Measurements from ENCODE around the gene SRPK3.
"Not testable (repeated sequence)": the region's sequence is repeated elsewhere in the genome, so short reads cannot be mapped to it uniquely, and the experiment has no call there.

SRPK3 gene, protein sequence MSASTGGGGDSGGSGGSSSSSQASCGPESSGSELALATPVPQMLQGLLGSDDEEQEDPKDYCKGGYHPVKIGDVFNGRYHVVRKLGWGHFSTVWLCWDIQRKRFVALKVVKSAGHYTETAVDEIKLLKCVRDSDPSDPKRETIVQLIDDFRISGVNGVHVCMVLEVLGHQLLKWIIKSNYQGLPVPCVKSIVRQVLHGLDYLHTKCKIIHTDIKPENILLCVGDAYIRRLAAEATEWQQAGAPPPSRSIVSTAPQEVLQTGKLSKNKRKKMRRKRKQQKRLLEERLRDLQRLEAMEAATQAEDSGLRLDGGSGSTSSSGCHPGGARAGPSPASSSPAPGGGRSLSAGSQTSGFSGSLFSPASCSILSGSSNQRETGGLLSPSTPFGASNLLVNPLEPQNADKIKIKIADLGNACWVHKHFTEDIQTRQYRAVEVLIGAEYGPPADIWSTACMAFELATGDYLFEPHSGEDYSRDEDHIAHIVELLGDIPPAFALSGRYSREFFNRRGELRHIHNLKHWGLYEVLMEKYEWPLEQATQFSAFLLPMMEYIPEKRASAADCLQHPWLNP

DNA sequence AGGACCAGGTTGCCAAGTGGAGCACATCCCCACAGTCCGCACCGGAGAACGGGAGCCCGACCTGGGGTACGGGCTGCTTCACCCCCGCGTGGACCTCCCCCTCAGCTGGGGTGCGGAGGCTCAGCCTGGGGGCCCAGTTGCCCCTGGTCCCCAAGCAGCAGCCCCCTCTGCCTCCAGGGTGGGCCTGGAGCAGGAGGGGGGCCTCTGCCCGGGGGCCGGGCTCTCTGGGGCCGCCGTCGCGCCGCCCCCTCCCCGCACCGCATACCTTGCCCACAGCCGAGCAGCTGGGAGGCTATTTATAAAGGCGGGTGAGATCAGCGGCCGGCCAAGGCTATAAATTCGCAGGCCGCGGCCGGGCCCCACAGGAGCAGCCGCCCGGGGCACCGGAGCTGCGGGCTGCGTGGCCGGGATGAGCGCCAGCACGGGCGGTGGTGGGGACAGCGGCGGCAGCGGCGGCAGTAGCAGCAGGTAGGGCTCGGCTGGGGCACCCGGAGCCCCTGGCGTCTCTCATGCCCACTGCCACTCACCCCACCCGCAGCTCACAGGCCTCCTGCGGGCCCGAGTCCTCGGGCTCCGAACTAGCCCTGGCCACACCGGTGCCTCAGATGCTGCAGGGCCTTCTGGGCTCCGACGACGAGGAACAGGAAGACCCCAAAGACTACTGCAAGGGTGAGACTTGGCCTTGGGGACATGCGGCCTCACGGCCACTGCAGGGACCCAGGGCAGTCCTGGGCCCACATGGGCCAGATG is at the start of gene SRPK3:
Gene SRPK3, plus strand, starts transcription at position 364 of the 750 bp plus-strand sequence. Its CDS starts 46 bp downstream, at position 410.
- no peak for DNase-seq (ENCODE audit: low read depth in 4 of 4, low spot score in 1 of 4)

DNA sequence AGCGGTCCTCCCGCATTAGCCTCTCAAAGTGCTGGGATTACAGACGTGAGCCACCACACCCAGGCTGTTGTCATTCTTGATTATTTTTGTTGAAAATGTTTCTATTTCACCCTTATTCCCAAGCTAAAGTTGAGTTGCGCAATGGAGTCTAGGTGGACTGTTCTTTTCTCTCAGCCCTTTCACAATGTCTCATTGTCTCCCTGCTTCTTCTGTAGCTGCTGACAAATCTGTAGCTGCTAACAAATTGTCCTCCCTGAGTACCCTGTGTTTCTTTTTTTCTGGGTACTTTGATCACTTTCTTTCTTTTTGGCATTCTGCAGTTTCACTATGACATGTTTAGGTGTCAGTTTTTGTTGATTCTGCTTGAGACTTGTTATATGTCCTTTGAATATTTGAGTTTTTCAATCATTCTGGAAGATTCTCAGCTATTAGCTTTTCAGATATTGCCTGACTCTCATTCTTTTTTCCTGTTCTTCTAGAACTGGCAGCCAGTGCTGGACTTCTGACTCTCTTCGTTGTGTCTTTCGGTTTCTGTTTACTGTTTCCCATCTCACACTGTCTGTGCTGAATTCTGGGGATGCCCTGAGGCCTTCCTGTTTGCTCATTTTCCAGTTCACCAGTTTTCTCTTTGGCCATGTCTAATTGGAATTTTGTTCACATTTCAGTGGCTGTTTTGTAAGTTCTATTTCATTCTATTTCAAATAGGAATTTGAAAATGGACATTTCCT is 49.6 kb upstream of the SRPK3 start:
- DNase-seq (ENCODE audit: low read depth in 4 of 4, low spot score in 1 of 4) = no peak

DNA sequence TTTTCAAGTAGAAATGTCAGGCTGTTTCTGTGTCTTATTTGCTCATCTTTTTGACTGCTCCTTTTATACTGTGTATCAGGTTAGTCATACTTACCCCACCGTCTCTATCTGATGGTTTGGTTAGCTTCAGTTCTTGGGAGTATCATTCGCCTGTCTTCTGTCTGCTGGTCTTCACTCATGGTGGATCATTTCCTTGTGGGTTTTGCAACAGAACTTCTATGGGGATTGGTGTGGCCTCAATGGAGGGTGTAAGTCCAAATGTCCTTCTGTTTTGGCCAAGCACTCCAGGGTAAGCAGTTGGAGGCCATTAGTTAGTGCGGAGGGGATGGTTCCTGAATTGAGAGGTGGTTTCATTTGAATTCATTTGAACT is 49.0 kb upstream of the SRPK3 start:
- no peak for DNase-seq (ENCODE audit: low read depth in 4 of 4, low spot score in 1 of 4)

DNA sequence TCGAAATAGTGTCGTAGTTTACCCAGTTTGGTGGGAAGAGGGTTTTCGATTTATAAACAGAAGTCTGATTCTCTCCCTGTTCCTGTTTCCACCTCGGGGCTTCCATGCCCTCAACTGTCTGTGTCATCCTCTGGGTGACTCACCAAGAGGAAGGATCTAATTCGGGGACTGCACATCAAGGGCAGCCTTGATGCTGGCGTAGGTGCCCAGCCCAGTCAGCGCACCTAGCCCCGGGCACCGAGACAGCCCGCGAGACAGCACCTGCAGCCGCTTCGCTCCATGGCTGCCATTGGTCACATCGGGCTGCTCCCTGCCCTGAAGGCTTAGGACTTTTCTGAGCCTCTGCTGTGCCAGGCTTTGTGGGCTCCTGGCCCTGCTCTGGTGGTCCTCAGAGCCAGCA is 48.4 kb upstream of the SRPK3 start:
- no peak for DNase-seq (ENCODE audit: low read depth in 4 of 4, low spot score in 1 of 4)

DNA sequence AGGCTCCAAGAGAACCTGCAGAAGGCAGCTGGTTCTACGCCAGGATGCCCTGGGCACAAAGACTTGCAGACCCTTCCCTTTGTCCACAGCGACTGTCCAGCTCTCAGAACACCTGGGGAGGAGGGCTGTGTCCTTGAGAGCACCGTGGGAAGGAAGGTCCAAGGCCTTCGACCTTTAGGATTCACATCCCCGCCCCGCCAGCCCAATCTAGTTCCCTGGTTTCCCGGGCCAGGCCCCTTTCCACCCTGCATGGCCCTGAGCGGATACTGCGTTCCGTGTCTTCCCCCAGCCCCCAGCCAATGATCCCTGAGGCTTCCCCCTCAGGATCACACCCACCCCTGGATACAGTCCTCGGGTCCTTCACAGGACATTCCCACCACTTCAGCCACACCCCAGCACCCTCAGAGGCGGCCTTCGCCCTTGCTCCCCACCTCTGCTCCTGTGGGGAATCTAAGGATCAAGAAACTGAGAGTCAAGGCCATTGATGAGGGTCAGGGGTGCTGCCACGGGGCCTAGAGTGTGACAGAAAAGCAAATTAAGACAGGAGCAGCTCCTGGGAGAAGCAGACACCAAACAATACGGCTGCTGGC is 47.1 kb upstream of the SRPK3 start:
- no peak for DNase-seq (ENCODE audit: low read depth in 4 of 4, low spot score in 1 of 4)

DNA sequence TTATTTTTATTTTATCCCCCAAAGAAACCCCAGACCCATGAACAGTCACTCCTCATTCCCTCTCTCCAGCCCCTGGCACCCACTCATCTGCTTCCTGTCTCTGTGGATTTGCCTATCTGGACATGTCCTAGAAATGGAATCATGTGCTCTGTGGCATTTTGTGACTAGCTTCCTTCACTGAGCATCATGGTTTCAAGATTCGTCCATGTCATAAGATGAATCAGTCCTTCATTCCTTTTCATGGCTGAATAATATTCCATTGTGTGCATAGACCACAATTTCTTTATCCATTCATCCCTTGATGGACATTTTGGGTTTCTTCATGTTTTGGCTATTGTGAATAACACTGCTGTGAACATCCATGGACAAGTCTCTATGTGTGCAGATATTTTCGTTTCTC is 46.0 kb upstream of the SRPK3 start:
- no peak for DNase-seq (ENCODE audit: low read depth in 4 of 4, low spot score in 1 of 4)

DNA sequence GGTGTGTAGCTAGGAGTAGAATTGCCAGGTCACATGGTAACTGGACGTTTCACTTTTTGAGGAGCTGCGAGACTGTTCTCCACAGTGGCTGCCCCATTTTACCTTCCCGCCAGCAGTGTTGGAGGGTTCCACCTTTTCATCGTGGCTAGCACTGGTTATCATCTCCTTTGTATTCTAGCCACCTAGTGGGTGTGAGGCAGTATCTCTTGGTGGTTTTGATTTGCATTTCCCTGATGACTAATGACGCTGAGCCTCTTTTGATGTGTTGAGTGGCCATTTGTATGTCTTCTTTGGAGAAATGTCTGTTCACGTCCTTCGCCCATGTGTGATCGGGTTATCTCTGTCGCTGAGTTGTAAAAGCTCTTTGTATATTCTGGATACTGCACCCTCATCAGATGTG is 45.6 kb upstream of the SRPK3 start:
- DNase-seq (ENCODE audit: low read depth in 4 of 4, low spot score in 1 of 4) = no peak

DNA sequence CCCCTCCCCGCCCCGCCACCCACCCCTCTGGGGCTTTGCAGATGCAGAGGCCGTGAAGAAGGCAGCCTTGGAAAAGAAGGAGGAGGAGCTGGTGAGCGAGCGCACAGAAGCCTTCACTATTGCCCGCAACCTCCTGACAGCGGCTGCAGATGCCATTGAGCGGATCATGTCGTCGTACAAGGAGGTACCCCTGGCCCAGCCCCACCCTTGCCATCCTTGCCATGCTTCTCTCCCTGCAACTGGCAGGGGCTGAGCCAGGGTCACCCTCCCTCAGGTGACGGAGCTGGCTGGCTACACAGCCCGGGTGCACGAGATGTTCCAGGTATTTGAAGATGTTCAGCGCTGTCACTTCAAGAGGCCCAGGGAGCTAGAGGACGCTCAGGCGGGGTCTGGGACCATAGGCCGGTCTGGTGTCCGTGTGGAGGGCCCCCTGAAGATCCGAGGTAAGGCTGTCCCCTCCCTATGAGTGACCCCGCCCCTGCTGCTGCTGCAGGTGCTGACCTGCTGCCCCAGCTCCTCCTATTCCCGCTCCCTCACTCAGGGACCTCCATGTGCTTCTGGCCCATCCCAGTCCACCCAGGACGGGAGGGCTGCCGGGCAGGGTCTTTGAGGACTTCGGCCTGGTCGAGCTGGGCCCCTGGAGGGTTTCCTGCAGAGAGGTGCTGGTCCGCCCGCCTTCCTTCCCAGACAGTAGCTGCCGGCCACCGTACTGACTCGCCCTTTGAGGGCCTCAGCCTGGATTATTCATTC is 44.6 kb upstream of the SRPK3 start:
- no peak for DNase-seq (ENCODE audit: low read depth in 4 of 4, low spot score in 1 of 4)

DNA sequence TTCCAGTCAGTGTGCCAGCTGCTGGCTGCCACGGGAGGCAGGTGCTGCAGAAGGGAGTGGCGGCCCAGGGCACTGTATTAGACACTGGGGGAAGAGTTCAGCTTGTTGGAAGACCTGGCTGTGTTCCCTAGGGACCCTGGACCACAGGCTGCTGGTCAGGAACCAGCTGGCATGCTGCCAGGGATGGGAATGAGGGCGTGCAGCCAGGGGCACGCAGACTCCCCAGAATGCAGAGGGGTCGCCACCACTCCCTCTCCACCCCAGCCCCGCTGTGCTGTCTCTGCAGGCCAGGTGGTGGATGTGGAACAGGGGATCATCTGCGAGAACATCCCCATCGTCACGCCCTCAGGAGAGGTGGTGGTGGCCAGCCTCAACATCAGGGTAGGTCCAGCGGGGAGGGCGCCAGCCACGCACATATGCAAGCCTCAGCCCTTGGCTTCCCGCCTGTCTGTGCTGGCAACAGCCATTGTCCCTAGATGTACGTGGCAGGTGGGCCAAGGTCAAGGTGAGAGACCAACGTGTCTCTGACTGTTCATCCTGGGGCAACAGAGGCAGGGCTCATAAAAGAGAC is 43.9 kb upstream of the SRPK3 start:
- no peak for DNase-seq (ENCODE audit: low read depth in 4 of 4, low spot score in 1 of 4)

DNA sequence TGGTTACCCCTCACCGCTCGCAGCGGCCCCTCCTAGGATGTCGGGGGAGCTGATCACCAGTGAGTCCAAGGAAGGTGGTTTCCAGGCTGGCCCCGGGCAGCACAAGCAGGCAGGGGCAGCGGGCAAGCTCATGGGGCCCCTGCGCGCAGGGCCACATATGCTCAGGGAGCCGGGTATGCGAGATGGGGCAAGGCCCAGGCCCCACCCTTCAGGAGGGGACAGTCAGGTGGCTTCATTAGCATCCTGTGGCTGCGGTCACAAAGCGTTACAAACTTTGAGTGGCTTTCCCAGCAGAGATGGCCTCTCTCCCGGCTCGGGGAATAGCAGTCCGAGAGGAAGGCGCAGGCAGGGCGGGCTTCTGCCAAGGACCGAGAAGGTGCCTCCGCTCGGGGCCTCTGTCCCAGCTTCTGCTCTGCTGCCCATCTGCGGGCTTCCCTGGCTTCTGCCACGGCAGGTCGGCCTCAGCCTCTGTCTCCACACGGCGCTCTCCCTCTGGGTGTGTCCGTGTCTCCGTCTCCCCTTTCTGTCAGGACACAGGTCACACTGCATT is 42.7 kb upstream of the SRPK3 start:
- DNase-seq (ENCODE audit: low read depth in 4 of 4, low spot score in 1 of 4) = no peak

DNA sequence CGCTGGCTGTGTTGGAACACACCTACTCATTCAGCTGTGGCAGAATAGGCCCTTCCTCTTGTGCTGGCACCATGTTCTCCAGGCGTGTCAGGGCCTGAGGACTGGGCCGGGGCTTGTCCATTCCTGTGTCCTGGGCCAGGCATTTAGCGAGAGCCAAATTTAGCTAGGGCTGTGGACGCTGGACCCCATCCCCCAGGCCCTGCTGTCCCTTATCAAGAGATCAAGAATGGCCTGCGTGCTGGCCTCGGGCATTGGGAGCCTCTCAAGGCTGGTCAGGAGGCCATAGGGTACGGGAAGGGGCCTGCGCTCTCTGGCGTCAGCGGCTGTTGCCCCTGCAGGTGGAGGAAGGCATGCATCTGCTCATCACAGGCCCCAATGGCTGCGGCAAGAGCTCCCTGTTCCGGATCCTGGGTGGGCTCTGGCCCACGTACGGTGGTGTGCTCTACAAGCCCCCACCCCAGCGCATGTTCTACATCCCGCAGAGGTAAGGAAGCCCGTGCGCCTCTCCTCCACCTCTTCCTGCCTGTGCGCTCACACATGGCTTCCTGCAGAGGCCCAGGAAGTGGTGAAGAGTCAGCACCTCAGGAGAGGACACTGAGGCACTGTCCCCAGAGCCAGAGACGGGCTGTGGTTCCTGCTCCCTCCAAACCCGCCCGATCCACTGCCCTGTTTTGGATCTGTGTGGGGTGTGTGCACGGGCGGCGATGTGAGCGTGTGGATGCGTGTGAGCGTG is 40.9 kb upstream of the SRPK3 start:
- no peak for DNase-seq (ENCODE audit: low read depth in 4 of 4, low spot score in 1 of 4)

DNA sequence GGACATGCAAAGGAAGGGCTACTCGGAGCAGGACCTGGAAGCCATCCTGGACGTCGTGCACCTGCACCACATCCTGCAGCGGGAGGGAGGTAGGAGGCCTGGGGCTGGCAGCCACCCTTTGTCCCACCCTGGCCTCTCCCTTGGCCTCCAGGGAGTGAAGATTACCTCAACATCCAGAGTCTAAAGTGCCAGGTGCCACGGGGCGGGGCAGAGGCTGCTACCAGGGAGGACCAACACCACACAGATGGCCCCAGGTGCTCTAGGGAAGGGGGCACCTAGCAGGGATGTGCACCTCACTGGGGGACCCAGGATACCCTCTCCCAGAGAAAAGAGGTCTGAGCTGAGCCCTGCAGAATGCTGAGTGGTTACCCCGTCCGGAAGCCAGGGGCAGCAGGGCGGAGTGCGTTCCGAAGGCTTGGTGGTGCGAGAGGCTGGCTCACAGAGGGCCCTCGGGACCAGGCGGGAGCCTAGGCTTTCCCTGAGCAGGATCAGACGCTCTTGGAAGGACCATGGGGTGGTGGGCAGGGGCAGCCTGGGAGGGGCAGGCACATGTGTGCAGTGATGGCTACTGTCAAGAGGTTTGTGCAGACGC is 40.1 kb upstream of the SRPK3 start:
- DNase-seq (ENCODE audit: low read depth in 4 of 4, low spot score in 1 of 4) = no peak

DNA sequence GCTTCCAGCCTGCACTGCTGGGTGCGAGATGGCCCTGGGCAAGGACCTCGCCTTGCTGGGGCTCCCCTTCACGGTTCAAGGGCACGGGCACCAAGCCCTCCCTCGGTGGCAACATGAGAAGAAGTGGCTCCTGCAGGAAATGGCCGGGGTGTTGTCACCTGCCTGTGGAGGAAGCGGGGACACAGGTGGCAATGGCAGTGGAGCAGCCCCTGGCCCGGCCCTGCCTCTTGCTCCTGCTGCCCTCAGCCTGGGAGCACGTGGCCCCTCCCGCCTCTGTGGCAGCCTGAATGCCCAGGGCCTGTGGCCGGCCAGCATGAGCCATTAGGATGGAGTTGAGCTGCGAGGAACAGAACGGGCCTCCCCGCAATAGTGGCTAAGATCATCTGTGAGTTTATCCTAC is 39.4 kb upstream of the SRPK3 start:
- no peak for DNase-seq (ENCODE audit: low read depth in 4 of 4, low spot score in 1 of 4)

DNA sequence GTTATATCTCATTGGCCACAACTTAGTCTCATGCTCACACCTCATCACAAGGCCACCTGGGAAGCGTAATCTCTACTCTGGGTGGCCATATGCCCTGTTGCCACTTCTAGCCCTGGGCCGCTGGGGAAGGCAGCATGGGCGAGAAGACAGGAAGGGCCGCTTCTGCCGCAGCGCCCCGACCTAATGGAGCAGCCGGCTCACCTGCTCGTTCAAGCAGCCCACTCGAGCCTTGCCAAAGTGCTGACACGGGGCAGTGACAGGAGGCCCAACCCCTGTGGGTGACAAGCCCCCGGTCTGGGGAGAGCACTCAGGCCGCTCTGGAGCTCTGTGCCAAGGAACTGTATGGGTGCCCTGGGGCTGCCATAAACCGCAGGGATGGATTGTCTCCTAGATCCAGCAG is 38.7 kb upstream of the SRPK3 start:
- DNase-seq (ENCODE audit: low read depth in 4 of 4, low spot score in 1 of 4) = not testable (repeated sequence)

DNA sequence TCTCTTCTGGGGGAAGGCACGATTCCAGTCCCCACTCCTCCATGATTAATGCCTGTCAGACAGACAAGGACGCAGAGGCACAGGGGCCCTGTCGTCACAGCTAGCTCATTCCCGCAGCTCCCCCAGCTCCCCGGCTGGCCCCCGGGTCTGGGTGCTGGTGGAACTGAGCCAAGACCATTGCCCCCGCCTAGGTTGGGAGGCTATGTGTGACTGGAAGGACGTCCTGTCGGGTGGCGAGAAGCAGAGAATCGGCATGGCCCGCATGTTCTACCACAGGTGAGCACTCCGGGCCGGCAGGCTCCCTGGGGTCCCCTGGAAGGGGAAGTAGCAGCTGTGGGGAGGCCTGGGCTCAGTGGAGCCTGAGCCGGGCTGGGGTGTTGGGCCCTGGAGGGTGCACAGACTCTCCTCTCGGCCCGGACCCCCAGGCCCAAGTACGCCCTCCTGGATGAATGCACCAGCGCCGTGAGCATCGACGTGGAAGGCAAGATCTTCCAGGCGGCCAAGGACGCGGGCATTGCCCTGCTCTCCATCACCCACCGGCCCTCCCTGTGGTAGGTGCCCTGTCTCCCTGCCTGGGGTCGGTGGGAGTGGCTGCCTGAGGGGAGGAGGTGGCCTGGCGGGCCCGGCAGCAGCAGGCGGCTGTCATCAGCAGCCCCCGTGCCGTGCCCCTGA is 37.9 kb upstream of the SRPK3 start:
- not testable (repeated sequence) for DNase-seq (ENCODE audit: low read depth in 4 of 4, low spot score in 1 of 4)

DNA sequence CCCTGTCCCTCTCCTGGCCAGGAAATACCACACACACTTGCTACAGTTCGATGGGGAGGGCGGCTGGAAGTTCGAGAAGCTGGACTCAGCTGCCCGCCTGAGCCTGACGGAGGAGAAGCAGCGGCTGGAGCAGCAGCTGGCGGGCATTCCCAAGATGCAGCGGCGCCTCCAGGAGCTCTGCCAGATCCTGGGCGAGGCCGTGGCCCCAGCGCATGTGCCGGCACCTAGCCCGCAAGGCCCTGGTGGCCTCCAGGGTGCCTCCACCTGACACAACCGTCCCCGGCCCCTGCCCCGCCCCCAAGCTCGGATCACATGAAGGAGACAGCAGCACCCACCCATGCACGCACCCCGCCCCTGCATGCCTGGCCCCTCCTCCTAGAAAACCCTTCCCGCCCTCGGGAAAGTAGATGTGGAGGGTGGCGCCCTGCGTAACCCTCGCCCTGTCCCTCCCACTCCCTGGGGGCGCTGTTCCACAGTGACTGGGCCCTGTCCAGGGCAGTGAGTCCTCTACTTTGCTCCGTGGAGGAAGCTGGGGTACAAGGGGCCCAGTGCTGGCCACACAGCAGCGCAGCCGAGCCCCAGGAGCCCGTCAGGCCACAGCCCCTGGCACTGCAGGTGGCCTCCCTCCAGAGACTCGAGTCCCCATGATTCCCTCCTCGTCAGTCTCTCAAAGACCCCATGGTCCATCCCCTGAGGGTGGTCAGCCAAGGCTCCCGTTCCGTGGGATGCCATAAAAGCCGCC is 37.2 kb upstream of the SRPK3 start:
- not testable (repeated sequence) for DNase-seq (ENCODE audit: low read depth in 4 of 4, low spot score in 1 of 4)

DNA sequence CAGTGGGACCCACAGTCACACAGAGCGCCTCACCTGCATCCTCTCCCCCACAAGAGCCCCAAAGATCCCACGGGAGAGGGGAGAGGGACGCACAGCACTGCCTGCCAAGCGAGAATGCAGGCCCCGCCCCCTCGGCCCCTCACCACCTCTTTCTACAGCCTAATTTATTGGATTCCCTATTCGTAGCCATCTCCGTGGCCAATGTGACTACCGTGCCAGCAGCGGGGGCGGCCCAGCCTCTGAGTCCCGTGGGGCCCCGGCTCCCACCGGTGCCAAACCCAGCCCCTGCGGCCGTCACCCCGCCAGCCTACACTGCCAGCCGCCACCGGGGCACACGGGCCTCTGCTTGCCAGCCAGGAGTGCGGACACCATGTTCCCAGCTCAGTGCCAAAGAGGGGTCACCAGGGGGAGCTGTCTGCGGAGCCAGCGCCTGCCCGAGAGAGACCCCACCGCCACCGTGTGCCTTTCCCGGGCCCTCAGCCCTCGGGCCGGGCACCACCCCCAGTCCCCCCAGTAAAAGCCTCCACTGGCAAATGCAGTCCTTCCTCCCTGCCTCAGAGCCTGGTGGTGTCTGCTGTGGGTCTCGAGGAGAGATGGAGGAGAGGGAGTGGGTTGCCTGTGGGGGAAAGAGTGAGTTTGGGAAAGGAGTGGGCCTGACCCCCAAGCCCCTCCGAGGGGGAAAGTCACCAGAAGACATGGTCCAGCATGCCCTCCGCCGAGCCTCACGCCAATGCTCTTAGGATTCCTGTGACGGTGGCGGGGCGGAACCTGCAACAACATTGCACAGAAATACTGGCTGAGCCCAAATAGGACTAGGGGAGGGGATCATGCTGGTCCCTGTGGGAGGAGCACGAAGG is 36.4 kb upstream of the SRPK3 start:
- DNase-seq (ENCODE audit: low read depth in 4 of 4, low spot score in 1 of 4) = no peak
